Body of pancreas (tissue), 4 donors: ENCODE data around the gene ZNF184.

Source experiments
- POLR2A ChIP-seq, 3 donors: fragments of 450-650 bp; IDR thresholded peaks; one replicate each; pipeline ENCODE4 v1.6.1; 2016; ENCODE audit warnings: antibody characterized with exemption in 3 of 3, mild to moderate bottlenecking in 2 of 3
- TF ChIP-seq, protein P1 (sequence below), 7 experiments: fragments of 450-650 bp in 4 of 7; fragments of 200-600 bp in 3 of 7; sonication (generic) in 3 of 7; IDR thresholded peaks; one replicate each; pipeline ENCODE4 v1.5.1; 2016 to 2019; ENCODE audit warnings: antibody characterized with exemption in 7 of 7

DNA sequence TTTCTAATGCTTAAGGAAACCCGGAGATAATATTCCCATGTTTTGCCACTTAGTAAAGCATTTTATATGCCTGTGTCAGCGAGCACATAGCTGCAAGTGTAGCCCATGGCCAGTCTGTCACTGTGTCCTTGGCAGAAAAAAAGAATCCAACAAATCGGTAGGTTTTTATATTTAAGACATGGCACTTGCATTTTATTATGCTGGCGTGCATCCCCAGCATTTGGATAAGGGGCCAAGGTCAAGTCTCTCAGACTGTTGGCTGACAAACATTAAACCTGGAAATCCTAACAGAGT, 1.2 kb upstream of the ZNF184 start:
- no peak for TF ChIP-seq POLR2A (IDR thresholded peaks at IDR 0.05)
- TF ChIP-seq, protein P1, sequence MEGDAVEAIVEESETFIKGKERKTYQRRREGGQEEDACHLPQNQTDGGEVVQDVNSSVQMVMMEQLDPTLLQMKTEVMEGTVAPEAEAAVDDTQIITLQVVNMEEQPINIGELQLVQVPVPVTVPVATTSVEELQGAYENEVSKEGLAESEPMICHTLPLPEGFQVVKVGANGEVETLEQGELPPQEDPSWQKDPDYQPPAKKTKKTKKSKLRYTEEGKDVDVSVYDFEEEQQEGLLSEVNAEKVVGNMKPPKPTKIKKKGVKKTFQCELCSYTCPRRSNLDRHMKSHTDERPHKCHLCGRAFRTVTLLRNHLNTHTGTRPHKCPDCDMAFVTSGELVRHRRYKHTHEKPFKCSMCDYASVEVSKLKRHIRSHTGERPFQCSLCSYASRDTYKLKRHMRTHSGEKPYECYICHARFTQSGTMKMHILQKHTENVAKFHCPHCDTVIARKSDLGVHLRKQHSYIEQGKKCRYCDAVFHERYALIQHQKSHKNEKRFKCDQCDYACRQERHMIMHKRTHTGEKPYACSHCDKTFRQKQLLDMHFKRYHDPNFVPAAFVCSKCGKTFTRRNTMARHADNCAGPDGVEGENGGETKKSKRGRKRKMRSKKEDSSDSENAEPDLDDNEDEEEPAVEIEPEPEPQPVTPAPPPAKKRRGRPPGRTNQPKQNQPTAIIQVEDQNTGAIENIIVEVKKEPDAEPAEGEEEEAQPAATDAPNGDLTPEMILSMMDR (IDR thresholded peaks at IDR 0.05) = no peak
